Measurements from ENCODE around the gene CTDP1.
"Not testable (repeated sequence)": the region's sequence is repeated elsewhere in the genome, so short reads cannot be mapped to it uniquely, and the experiment has no call there.

Gene CTDP1

GRCh38 chr18:79698668-79699335 is 19.2 kb downstream of the CTDP1 start:
- DNase-seq (ENCODE audit: low spot score): no peak

- DNase-seq (ENCODE audit: low spot score): no peak
Measured at GRCh38 chr18:79699653-79700052, 20.1 kb downstream of the CTDP1 start.

- DNase-seq (ENCODE audit: low spot score): no peak
Measured at GRCh38 chr18:79702906-79703305, 23.3 kb downstream of the CTDP1 start.

GRCh38 chr18:79704631-79705030 is 25.0 kb downstream of the CTDP1 start:
- DNase-seq (ENCODE audit: low spot score): no peak

DNA sequence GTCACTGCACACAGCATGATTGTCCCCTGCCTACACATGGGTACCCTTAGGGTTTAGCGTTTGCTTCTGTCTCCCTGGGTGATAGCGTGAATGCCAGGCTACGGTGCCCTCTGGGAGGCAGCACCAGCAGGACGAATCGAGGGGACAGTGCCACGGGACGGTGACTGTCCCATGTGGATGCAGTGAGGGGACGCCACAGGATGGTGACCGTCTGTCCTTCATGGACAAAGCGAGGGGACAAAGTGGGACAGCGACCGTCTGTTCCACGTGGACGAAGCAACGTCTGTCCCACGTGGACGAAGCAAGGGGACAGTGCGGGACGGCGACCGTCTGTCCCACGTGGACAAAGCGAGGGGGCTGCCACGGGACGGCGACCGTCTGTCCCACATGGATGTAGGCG is 25.7 kb downstream of the CTDP1 start:
- DNase-seq (ENCODE audit: low spot score): no peak

DNA sequence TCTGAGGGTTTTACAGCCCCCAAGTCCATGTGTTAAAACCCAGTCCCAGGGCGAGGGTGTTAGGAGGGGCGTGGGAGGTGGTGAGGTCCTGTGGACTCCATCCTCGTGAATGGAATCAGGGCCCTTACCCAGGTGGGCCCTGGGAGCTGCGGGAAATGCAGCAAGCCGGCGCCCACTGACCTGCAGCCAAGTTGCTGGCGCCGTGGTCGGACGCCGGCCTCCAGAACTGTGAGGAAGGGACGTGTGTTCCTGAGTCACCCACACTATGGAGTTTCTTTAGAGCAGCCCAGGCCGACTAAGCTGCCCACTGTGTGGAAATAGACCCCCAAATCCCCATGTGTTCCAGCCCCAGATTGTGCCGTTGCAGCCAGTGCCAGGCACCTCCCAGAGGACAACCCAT is 26.4 kb downstream of the CTDP1 start:
- no peak for DNase-seq (ENCODE audit: low spot score)

DNA sequence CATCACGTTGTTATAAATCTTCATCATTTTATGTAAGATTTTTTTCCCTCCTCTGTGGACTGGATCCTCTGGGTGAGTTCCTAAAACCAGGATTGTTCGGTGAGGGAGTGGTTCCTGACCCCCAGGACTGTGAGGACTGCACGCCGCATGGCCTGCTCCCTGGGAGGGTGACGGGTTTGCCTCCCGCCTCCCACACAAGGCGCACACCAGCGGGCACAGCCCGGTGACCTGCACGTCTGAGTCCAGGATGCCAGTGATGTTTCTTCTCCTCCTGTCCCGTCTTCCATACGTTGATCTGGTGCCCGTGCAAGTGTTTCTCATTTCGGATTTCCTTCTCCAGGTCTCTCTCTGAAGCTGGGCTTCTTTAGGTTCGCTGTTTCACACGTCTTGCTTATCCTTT is 27.1 kb downstream of the CTDP1 start:
- DNase-seq (ENCODE audit: low spot score): no peak

GRCh38 chr18:79707239-79707638 is 27.6 kb downstream of the CTDP1 start:
- no peak for DNase-seq (ENCODE audit: low spot score)

DNA sequence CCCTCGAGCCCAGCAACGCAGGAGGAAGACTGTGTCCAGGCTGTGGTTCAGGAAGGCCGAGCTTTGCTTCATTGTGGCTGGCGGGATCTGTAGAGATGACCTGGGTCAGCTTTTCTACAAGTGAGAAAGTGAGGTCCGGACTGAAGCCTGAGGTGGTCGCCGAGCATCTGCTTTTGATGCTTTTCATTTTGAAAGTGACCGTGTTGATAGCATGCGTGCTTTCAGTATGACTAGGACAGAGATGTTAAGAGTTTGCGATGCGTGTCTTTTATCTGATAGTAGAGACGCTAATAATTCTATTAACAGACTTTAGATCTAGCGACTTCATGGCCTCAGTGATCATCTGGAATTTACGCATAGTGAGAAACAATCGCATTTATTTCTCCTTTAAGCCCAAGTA is 28.1 kb downstream of the CTDP1 start:
- DNase-seq (ENCODE audit: low spot score): no peak

DNA sequence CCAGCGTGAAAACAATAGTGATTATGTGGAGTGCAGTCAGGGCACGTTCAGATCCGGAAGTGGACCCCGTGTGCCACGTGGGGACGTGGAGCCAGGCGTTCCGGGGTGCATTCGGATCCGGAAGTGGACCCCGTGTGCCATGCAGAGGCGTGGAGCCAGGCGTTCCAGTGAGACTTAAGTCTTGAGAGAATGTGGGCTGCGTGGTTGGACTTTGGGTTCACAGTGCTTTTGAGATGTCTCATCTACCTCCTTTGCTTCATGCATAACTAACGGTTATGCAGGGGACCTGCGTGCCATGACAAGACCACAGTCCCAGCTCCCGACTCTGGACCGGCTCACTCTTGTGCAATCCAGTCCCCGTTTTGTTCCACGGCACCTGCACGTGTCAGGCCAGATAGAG is 28.8 kb downstream of the CTDP1 start:
- DNase-seq (ENCODE audit: low spot score): no peak

- no peak for DNase-seq (ENCODE audit: low spot score)
Measured at GRCh38 chr18:79712206-79712857, 32.7 kb downstream of the CTDP1 start.

DNA sequence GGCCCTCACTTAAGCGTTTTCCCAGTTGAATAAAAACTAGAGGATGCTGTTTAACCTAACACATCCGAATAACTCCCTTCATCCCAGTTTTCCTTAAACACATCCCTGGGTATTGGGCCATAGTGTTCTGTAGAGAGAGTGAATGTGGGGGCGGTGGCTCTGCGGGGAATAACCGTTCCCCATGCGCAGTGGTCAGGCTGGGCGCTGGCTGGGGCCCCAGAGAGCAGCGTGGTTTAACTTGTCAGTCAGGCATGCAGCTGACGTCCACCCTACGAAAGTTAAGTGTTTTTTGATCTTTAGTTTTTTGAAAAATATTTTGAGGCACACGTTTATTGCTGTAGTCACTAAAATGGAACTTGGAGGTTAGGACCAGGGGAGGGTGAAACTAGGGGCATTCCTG is 33.7 kb downstream of the CTDP1 start:
- no peak for DNase-seq (ENCODE audit: low spot score)

GRCh38 chr18:79714531-79715240 is 35.1 kb downstream of the CTDP1 start:
- no peak for DNase-seq (ENCODE audit: low spot score)

DNA sequence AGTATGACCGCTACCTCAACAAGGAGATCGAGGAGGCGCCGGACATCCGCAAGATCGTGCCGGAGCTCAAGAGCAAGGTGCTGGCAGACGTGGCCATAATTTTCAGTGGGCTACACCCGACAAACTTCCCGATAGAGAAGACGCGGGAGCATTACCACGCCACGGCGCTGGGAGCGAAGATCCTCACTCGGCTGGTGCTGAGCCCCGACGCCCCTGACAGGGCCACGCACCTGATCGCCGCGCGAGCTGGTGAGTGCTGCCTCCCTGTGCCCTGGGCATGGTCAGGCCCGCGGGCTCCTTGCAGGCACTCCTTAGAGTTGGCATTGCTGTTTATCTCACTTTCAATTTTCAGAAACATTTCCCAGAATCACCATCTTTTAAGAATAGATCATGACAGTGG is 35.7 kb downstream of the CTDP1 start:
- no peak for DNase-seq (ENCODE audit: low spot score)

DNA sequence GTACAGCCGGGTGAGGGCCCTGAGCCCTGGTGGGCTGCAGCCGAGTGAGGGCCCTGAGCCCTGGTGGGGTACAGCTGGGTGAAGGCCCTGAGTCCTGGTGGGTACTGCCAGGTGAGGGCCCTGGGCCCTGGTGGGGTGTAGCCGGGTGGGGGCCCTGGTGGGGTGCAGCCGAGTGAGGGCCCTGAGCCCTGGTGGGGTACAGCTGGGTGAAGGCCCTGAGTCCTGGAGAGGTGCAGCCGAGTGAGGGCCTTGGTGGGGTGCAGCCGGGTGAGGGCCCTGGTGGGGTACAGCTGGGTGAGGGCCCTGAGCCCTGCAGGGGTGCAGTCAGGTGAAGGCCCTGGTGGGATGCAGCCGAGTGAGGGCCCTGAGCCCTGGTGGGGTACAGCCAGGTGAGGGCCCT is 37.5 kb downstream of the CTDP1 start:
- no peak for DNase-seq (ENCODE audit: low spot score)

- no peak for DNase-seq (ENCODE audit: low spot score)
Measured at GRCh38 chr18:79717555-79718074, 38.0 kb downstream of the CTDP1 start.

DNA sequence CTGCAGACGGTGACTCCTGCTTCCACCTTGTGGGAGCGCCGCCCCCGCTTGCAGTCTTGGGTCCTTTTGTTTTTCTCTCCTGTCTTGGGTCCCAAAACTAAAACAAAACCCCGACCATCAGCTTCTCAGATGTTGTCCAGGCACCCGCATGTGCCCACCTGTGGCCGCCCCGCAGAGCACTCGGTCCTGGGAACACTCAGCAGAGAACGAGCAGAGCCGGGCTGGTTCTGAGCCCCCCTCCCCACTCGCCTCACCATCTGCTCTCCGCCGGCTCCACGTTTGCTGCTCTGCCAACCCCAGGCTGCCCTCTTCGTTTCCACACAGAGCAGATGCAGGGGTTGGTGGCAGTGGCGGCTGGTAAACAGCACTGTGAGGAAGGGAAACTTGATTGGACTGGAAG is 38.5 kb downstream of the CTDP1 start:
- DNase-seq (ENCODE audit: low spot score): no peak

GRCh38 chr18:79718878-79719477 is 39.4 kb downstream of the CTDP1 start:
- DNase-seq (ENCODE audit: low spot score): no peak

DNA sequence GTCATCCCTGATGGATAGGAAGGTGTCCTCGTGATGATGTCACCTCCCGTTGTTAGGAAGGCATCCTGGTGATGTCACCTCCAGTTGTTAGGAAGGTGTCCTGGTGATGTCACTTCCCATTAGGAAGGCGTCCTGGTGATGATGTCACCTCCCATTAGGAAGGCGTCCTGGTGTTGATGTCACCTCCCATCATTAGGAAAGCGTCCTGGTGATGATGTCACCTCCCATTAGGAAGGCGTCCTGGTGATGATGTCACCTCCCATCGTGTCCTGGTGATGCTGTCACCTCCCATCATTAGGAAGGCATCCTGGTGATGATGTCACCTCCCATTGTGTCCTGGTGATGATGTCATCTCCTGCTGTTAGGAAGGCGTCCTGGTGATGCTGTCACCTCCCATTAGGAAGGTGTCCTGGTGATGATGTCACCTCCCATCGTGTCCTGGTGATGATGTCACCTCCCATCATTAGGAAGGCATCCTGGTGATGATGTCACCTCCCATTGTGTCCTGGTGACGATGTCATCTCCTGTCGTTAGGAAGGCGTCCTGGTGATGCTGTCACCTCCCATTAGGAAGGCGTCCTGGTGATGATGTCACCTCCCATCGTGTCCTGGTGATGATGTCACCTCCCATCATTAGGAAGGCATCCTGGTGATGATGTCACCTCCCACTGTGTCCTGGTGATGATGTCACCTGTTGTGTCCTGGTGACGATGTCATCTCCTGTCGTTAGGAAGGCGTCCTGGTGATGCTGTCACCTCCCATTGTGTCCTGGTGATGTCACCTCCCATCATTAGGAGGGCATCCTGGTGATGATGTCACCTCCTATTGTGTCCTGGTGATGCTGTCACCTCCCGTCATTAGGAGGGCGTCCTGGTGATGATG is 40.1 kb downstream of the CTDP1 start:
- DNase-seq (ENCODE audit: low spot score): not testable (repeated sequence)

DNA sequence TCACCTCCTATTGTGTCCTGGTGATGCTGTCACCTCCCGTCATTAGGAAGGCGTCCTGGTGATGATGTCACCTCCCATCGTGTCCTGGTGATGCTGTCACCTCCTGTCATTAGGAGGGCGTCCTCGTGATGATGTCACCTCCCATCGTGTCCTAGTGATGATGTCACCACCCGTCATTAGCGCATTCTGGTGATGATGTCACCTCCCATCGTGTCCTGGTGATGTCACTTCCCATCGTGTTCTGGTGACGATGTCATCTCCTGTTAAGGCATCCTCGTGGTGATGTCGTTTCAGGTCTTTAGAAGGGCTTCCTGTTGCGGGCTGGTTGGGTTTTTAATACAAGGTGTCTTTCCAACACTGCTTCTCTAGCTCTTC is 40.7 kb downstream of the CTDP1 start:
- no peak for DNase-seq (ENCODE audit: low spot score)

- DNase-seq (ENCODE audit: low spot score): no peak
Measured at GRCh38 chr18:79723036-79723435, 43.4 kb downstream of the CTDP1 start.

- no peak for DNase-seq (ENCODE audit: low spot score)
Measured at GRCh38 chr18:79723628-79724027, 44.0 kb downstream of the CTDP1 start.

All from CD4-positive, alpha-beta T cell treated with Interleukin-6 at 100 ng/mL for 8 hours (primary cell).